ENCODE results near the gene WWC2. TPM values are rescaled to one million over a fixed set of nuclear protein-coding genes. Genes with fewer than 3 reads are reported as not detected.

Gene WWC2
- total RNA-seq, 1 donor from 2014 or later, result 142 TPM

- DNase-seq (no peak), ATAC-seq (no peak)
- no peak for TF ChIP-seq CTCF (IDR thresholded peaks at IDR 0.05)
- Histone ChIP-seq H3K36me3 (no peaks in the 10 kb centered on the region), H3K27me3 (no peaks in the 10 kb centered on the region), H3K4me3 (no peak overlapping the region), H3K9me3 (no peaks in the 10 kb centered on the region), H3K27ac (no peak overlapping the region), H3K4me1 (peaks cover 3% of the 10 kb centered on the region)
- intact Hi-C loops (cut with DNase I), result no loop called here
Measured at GRCh38 chr4:183180621-183181020, 81.6 kb downstream of the WWC2 start.

GRCh38 chr4:183181081-183181480 lies 82.0 kb downstream of the WWC2 start:
- no peaks in the 10 kb centered on the region for H3K27me3 ChIP-seq
- no peak for TF ChIP-seq CTCF (IDR thresholded peaks at IDR 0.05)
- H3K27ac ChIP-seq, result no peak overlapping the region
- H3K4me3 ChIP-seq, result no peak overlapping the region
- ATAC-seq (no peak), DNase-seq (no peak)
- intact Hi-C loops (cut with DNase I), result no loop called here
- H3K36me3 ChIP-seq, result no peaks in the 10 kb centered on the region
- H3K9me3 ChIP-seq, result no peaks in the 10 kb centered on the region
- peaks cover 3% of the 10 kb centered on the region for H3K4me1 ChIP-seq

- H3K27me3 ChIP-seq, result no peaks in the 10 kb centered on the region
- H3K9me3 ChIP-seq, result no peaks in the 10 kb centered on the region
- no peak overlapping the region for H3K27ac ChIP-seq
- intact Hi-C loops (cut with DNase I), result no loop called here
- no peak for DNase-seq
- no peak for TF ChIP-seq CTCF (IDR thresholded peaks at IDR 0.05)
- H3K4me3 ChIP-seq, result no peak overlapping the region
- ATAC-seq, result peak; percentile 86
- no peaks in the 10 kb centered on the region for H3K36me3 ChIP-seq
- peaks cover 3% of the 10 kb centered on the region for H3K4me1 ChIP-seq
Measured at GRCh38 chr4:183182873-183183725, 84.0 kb downstream of the WWC2 start.

GRCh38 chr4:183183906-183184535 lies 85.0 kb downstream of the WWC2 start:
- DNase-seq (no peak), ATAC-seq (no peak)
- H3K4me1 ChIP-seq, result peaks cover 3% of the 10 kb centered on the region
- no peak for TF ChIP-seq CTCF (IDR thresholded peaks at IDR 0.05)
- no peaks in the 10 kb centered on the region for H3K9me3 ChIP-seq
- no peaks in the 10 kb centered on the region for H3K27me3 ChIP-seq
- H3K36me3 ChIP-seq, result no peaks in the 10 kb centered on the region
- intact Hi-C loops (cut with DNase I), result no loop called here
- H3K4me3 ChIP-seq, result no peak overlapping the region
- H3K27ac ChIP-seq, result no peak overlapping the region

GRCh38 chr4:183185018-183185417 lies 86.0 kb downstream of the WWC2 start:
- Histone ChIP-seq H3K27me3 (no peaks in the 10 kb centered on the region), H3K4me3 (no peak overlapping the region), H3K36me3 (no peaks in the 10 kb centered on the region), H3K27ac (no peak overlapping the region), H3K4me1 (peaks cover 3% of the 10 kb centered on the region), H3K9me3 (no peaks in the 10 kb centered on the region)
- no peak for DNase-seq
- no peak for ATAC-seq
- intact Hi-C loops (cut with DNase I), result no loop called here
- TF ChIP-seq CTCF (IDR thresholded peaks at IDR 0.05), result no peak
